Suprapubic skin (tissue), 3 donors: ENCODE results near the gene WDR36.

Source experiments
- CTCF ChIP-seq, 2 donors: fragments of 200-600 bp in 1 of 2; fragments of 450-650 bp in 1 of 2; sonication (generic) in 1 of 2; IDR thresholded peaks; one replicate each; pipeline ENCODE4 v1.5.1; 2016 to 2019; ENCODE audit warnings: antibody characterized with exemption in 2 of 2, mild to moderate bottlenecking in 1 of 2, moderate library complexity in 1 of 2
- POLR2A ChIP-seq, 2 donors: fragments of 450-650 bp; IDR thresholded peaks; one replicate each; pipeline ENCODE4 v1.6.1; 2017; ENCODE audit warnings: antibody characterized with exemption in 2 of 2, mild to moderate bottlenecking in 2 of 2, moderate library complexity in 2 of 2

- TF ChIP-seq CTCF (IDR thresholded peaks at IDR 0.05): no peak
- no peak for TF ChIP-seq POLR2A (IDR thresholded peaks at IDR 0.05)
These were observed 30.5 kb upstream of the WDR36 start for GRCh38 chr5:111061618-111062017.
